GM18907 (cell line): ENCODE measurements around the gene CXCL6.

ENCODE experiments used
- ATAC-seq: cut with Tn5 transposase; IDR thresholded peaks from one replicate; pipeline ENCODE4 v1.9.1; 2021; ENCODE audit warnings: mild to moderate bottlenecking, moderate library complexity; ENCODE audit not compliant: unreplicated experiment

Gene CXCL6

DNA sequence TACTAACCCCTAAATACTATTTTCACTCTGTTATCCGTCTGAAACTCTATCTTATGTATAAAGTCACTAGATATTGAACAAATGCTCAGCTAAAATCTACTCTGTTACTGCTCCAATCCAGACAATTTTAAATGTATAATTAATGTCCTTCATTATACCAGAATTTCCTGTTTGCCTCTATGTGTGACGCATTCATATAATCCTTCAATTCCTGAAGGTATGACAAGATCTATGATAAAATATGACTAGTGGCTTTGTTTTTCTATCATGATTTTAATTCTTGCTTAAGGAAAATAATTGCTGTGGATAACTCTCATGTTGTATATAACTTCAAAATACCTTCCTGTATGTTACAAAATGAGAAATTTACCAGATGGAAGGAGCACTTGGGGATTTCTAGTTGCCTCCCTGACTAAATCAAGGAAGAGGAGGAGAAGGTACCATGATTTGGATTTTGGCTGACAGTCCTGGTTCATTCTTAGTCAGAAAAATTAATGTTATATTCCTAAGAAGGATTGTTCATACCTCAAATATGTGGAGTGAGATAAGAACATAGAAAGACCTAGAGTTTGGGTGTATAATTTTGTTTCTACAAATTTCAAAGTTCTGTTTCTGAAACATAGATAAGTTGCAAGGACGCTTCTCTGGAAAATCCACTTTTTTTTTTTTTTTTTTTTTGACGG lies 4.9 kb downstream of the CXCL6 start:
- no peak for ATAC-seq

DNA sequence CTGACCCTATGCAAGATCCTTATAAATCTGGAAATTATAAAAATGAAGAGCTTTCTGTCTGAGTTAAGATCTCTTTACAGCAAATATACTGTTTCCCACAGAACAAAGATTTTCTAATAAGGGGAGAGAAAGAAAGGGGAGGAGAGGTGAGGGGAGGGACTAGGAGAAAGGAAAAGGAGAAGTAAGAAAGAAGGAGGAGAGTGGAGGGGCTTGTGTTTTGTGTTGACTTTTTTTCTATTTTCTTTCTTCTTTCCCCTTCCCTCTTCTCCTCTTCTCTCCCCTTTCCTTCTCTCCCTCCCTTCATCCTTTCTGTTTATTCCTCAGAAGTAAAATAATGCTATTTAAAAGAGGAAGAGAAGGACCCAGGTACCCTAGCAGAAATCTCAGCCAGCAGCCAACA lies 6.2 kb downstream of the CXCL6 start:
- no peak for ATAC-seq

DNA sequence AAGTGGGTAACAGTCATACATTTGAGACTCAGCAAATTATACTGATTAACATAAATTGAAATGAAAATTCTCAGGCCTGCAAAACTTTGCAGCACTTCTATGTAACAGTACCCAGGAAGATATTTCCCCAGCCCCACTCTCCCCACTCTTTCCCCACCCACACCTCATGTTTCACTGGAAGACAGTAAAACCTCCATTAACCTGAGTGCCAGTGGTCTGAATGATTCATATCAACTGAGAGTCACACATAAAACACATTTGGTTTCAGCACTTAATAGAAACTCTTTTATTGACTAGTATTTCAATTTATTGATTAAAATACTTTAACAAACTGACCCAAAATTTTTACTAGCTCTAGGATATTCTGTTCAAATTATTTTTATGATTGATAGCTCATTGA lies 6.9 kb downstream of the CXCL6 start:
- no peak for ATAC-seq

DNA sequence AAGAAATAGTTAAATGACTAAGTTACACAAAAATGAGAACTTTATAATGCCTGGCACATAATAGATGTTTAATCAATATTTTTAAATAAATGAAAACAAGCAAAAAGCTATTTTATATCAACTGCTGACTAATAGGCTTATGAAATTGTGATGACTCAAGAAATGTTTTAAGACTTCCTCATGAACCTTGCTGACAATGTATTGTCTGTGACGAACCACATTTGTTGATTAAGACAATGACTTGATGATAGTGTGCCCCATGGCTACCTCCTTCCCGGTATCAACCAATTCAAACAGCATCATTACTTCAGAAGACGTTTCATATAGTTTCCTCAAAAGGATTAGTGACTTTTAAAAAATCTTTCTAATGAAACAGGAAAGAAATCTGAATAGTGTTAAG lies 7.9 kb downstream of the CXCL6 start:
- ATAC-seq, result no peak

DNA sequence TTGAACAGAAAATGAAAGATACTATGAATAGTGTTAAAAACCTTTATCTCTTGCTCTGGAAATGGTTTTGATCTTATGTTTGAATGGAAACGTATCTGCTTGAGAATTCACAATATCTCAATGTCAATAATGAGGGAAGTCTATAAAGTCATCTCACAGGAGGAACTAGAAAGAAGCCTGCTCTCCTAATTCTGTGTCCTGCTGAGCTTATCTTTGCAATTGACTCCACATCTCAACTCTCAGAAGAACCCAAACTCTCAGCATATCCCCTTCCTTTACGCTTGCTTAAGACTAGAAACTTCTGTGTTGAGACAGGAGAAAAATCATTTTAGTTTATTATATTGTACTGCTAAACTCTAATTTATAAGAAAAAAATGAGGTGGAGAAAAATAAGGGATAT lies 8.3 kb downstream of the CXCL6 start:
- no peak for ATAC-seq

DNA sequence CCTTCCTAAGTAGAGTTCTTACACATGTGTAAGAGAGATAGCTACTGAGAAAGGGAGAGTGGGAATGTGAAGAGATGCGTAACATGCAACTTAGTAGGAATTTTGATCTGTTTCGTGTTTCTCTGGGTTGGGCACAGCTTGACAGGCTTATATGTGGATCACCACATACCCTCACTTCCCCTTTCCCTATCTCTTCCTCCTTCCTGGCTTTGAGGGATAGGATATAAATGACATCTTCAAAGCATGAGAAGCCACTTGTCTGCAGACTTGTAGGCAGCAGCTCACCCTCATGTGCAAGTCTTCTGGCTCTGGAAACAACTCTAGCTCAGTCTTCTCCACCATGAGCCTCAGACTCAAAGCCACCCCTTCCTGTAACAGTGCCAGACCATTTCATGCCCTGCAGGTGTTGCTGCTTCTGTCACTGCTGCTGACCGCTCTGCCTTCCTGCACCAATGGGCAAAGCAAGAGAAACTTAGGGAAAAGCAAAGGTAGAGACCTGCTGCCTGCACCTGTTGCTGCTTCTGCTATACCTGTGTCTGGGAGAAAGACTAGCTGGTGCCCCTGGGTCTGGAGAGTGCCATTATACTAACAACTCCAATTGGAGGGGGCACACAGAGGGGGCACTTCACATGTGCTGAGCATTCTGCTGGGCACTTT lies 11.2 kb downstream of the CXCL6 start:
- no peak for ATAC-seq

DNA sequence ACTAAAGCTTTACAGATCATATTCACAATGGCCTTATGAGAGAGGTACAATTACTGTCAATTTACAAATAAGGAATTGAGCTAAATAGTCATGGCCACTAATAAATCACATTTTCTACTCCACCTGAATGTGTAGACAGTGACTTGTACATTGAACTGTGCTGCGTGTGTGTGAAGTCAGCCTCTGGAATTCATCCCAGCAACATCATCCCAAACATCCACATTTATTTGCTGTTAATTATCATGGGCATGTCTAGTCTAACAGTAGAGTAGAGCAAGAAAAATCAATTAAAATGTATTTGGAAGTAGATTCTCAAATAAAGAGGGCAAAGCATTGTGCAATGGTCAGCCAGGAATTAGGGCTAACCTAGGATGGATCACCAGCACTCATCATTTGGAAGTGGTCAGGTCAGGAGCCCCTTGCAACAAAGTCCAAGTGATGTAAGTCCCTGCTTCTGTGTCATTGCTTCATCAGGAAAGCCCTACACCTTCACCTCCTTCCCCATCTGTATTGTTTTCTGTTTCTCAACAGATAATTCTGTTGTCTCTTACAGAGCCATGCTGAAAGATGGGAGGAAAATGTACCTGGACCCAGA lies 11.8 kb downstream of the CXCL6 start:
- no peak for ATAC-seq

DNA sequence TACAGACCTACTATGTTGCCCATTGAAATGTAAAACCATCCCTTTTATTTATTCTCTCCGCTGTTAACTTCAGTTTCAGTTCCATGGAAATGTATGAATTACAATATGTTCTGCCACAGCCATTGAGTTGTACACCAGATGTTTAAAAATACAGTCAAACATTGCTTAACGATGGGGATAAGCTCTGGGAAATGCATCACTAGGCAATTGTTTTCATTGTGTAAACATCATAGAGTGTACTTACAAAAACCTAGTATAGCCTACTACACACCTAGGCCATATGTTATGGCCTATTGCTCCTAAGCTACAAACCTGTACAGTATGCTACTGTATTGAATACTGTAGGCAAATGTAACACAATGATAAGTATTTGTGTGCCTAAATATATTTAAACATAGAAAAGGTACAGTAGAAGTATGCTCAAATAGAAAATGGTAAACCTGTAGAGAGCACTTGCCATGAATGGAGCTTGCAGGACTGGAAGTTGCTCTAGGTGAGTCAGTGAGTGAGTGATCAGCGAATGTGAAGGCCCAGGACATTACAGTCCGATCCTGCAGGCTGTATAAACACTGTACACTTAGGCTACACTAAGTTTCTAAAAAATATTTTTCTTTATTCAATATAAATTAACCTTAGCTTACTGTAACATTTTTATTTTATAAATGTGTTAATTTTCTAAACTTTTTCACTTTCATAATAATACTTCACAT lies 13.9 kb downstream of the CXCL6 start:
- no peak for ATAC-seq

DNA sequence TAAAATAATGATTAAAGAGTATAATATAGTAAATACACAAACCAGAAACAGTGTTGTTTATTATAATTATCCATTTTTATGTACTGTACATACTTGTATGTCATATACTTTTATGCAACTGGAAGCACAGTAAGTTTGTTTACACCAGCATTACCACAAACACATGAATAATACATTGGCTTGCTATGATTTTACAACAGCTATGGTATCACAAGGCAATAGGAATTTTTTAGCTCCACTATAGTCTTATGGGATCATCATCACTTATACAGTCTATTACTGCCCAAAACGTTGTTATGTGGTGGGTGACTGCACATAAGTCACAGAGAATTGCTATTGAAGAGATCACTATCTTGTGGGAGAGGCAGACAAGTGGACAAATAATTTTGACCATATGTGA lies 14.8 kb downstream of the CXCL6 start:
- no peak for ATAC-seq

DNA sequence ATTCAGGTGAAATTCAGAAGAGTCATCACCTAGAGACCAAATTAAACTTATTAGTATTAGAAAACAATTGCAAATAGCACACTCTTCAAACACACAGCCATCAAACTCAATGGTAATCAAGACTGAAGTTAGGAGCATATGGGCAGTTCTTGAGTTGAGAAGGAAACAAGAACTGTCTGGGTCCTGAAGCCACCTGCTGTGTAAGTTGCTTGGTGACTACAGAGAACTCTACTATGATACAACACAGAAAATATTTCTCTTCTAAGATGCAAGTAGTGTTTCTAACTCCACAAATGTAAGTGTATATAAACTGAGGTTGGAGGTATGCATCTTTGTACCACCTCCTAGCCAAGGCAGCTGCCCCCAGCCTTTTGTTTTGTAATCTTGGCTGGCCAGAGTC lies 16.3 kb downstream of the CXCL6 start:
- no peak for ATAC-seq

DNA sequence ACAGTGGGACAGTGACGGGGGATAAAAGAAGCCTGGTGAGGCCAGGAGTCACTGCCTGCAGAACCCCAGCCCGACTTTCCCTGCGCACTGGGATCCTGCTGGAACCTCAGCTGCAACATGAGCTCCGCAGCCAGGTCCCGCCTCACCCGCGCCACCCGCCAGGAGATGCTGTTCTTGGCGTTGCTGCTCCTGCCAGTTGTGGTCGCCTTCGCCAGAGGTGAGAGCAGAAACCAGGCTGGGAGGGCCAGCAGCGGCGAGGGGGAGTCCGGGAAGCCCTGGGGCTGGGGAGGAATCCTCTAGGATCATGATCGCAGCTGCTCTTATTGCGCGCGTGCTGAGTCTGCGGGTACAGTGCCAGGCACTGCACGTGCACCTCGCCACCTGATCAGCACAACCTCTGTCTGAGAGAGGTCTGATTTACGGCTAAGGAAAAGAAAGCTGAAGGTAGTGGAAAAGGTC lies 16.8 kb downstream of the CXCL6 start, which contains the start of gene PF4V1:
Gene PF4V1 (plus strand): TSS at position 51 of the 459 bp plus-strand sequence. CDS start 67 bp downstream, at position 118.
- no peak for ATAC-seq

DNA sequence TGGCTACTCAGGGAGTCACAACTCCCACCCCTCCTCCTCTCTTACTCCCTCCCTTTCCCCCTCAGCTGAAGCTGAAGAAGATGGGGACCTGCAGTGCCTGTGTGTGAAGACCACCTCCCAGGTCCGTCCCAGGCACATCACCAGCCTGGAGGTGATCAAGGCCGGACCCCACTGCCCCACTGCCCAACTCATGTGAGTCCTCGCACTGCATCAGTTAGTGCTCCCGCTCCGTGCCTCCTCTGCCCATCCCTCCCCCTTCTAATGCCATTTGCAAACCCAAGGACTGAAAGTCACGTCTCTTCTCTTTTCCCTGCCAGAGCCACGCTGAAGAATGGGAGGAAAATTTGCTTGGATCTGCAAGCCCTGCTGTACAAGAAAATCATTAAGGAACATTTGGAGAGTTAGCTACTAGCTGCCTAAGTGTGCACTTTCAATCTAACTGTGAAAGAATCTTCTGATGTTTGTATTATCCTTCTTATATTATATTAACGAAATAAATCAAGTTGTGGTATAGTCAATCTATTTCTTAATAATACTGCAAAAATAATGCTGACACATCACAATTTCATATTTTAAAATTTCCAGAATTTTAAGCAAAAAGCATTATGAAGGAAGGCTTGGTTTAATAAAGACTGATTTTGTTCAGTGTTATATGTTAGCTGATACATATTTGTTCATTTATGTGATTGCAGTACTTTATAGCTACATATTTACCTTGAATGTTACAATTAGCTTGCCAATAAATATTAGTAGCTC lies 17.4 kb downstream of the CXCL6 start:
- ATAC-seq, result no peak

DNA sequence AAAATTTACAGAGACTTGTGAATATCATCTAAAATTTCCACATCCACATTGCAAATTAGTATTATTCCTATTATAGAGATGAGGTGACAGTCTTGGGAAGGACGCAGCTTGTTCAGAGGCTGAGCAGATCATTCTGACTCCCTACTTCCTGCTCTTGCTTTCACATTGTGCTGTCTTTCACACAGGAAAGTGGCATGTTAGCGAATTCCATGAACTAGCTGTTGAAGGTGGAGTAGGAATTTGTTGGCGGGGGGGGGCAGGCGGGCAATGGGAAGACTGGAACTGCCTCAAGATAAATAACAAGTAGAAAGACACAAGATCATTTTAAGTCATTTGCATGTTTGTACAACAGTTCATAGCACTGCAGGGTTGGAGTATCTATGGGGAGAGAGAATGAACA lies 18.9 kb downstream of the CXCL6 start:
- ATAC-seq, result no peak

DNA sequence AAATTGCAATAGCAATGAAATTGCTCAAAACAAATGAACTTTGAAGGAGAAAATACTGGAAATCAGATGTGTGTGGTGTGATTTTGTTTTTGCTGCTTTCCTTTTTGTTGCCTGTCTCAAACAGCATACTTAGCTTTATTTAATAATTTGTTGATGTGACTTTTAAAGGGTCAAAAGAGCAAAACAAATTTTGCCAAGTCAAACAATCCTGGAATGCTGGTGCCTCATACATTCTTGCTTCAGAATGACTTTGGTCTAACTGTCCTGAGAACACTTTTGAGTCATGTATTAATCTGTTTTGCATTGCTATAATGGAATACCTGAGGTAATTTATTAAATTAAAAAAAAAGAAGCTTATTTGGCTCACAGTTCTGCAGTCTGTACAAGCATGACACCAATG lies 20.0 kb downstream of the CXCL6 start:
- ATAC-seq, result no peak

DNA sequence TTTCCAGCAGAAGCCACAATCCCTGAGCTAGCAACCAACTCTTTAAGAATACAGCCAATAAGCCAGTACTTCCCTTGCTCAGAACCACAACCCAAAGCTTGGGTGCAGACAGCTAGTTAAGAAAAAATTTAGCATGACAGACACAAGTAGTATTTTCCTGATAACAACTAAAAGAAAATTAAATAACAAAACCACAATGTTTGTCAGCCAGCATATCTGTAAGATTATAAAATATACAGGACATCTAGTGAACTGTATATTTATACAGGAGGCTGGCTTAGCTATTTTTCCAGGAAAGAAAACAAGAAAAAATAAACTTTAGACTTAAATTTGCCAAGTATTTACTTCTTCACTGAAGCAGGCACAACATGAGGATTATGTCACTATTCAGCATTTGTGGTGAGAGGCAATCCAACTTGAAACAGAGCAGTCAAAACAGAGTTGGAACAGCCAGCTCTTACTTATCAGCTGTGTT lies 23.2 kb downstream of the CXCL6 start:
- no peak for ATAC-seq

DNA sequence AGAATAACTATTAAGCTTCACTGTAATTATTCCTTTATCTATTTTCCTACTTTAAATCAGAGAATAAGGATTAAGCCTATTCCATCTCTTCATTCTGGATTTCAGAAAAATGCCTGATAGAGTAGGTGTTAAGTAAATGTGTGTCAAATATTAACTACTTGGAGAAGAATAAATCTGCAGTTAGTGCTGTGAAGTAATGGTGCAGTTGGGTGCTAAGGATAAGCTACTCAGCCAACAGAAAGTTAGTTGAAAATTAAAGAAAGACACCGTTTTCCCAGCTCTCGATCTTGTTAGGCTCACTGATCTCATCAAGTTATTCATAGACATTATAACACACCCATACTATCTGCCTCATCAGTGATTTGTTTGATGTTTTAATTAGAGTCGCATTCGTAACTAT lies 23.7 kb downstream of the CXCL6 start:
- ATAC-seq, result no peak

DNA sequence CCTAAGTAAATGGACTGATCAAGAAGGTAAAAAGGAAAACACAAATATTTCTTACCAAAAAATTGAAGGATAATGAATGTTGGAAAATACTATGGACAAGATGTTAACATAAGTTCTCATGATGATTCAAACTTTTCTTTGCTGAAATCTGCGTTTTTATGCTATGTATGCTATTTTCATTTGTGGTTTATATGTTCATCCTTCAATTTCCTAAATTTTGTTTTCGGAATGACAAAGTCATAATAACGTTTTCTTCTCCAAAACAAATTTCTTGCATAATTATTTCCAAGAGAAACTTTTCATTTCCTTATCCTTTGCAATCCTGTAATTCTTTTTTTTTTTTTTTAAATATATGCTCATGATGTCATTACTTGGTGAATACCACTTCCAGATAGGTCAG lies 24.4 kb downstream of the CXCL6 start:
- no peak for ATAC-seq

DNA sequence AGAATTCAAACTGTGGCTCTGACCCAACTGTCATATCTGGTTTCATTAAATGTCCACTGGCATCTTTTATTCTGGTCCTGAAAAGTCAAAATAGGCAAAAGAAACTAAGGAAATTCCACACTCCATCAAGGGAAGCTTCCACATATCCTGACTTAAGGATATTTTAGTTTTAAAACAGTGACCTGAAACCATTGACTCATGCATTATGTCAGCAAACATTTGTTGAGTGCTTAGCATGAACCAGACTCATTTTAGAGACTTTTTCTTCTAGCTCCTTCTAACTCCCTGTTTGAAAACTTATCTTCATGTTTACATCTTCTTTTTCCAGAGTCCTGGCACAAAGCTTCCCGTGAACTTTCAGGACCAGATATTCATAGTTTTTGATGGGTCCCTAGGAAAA lies 25.8 kb downstream of the CXCL6 start:
- ATAC-seq, result no peak

DNA sequence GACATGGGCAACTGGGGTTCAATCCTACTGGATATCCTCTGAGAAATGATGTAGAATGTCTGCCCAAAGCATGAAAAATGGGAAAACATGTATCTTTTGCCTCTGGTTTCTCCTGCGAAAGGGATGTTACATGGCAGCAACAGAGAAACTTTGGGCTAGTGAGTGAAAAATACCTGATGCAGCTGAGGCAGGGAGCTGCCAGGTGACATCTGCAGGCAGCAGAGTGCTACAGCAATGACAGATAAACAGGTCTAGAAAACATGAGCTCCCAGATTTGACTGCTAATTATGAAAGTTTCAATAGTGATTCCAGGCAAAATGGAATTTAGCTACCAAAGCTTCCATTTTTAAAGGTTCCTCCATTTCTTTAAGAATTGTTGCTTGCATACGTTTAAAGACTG lies 27.9 kb downstream of the CXCL6 start:
- ATAC-seq, result no peak

DNA sequence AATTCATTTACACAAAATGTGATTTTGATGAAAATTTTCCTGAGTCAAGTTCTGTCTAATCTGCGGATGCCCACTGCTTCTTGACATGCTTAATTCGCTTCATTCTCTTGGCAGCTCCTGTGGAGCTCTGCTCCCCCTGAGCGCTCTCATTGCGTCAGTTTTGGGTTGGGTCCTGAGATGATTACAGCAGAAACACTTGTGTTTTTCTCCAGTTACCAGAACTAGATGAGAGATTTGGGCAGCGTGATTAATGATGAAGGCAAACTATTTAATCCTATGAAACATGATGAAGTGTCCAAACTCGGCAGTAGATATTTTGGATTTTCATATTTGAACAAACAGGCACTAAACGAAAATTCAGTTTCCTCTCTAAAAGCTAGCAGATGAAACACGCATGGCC lies 28.5 kb downstream of the CXCL6 start:
- no peak for ATAC-seq
